ENCODE results near the gene SPATS1. TPM values are rescaled to one million over a fixed set of nuclear protein-coding genes. Genes with fewer than 3 reads are reported as not detected.
"Not testable (repeated sequence)": the region's sequence is repeated elsewhere in the genome, so short reads cannot be mapped to it uniquely, and the experiment has no call there.

The SPATS1 gene
- total and polyA plus RNA-seq, 4 experiments from 2014 or later: not detected

DNA sequence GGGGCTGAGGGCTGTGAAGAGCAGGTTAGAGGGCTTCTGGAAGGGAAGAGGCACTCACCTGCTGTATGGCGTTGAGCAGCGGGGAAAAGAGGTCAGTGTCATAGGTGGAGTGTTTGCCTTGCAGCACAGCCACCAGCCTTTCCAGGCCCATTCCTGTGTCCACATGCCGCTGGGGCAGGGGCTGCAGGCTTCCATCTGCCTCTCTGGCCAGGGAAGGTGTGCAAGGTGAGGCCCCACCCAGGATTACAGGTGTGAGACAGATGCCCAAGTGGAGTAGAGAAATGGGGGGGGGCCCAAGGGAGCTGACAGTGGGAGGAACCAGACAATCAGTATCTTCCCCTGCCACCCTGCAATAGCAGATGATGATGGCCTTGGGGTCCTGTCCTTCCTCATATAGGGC, 32.2 kb upstream of the SPATS1 start:
- Mint-ChIP-seq H3K27me3 (no peaks in the 10 kb centered on the region), H3K4me1 (peaks cover 5 to 30% (median 20%) of the 10 kb centered on the region in 4 donors), H3K27ac (peak overlapping the region in 1 of 7 donors; percentile 50), H3K9me3 (no peaks in the 10 kb centered on the region), H3K36me3 (peaks cover 35 to 59% of the 10 kb centered on the region in 2 donors), H3K4me3 (peak overlapping the region in 1 of 8 donors; percentile 5)
- Histone ChIP-seq H3K27ac (ENCODE audit: low read depth, low read length) (no peak overlapping the region), H3K36me3 (ENCODE audit: insufficient read depth, low read length) (peaks cover 37% of the 10 kb centered on the region), H3K4me1 (ENCODE audit: insufficient read depth, low read length) (peaks cover 11% of the 10 kb centered on the region), H3K4me3 (ENCODE audit: low read length in 2 of 2) (no peak overlapping the region), H3K9me3 (ENCODE audit: control insufficient read depth in 1 of 2, low read length in 2 of 2) (no peaks in the 10 kb centered on the region), H3K27me3 (ENCODE audit: insufficient read depth, low read length) (no peaks in the 10 kb centered on the region)
- intact Hi-C loops (cut with micrococcal nuclease): no loop called here
- POLR2A ChIA-PET (ENCODE audit: partially characterized antibody): no interaction called here
- no peak for DNase-seq
- CTCF ChIA-PET (ENCODE audit: partially characterized antibody): no interaction called here

DNA sequence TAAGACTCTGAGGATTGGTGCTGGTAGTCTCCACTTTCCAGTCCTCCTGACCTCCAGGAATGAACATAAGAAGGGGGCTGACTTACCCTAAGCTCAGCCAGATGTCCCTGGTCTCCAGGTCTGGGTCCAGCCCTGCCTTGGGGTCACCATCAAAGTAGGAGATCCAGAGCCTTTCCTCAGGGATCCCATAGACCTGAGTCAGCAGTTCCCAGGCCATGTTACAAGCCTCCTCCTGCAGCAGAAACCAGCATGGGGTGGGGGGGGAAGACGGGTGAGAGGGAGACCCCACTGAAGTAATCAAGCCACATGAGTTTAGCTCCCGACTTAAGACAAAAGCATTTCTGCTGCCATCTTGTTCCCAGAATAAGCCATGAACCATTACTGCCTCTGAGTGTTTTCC, 31.1 kb upstream of the SPATS1 start:
- H3K36me3 ChIP-seq (ENCODE audit: insufficient read depth, low read length): peaks cover 29% of the 10 kb centered on the region
- H3K27ac ChIP-seq (ENCODE audit: low read depth, low read length): no peak overlapping the region
- H3K4me3 ChIP-seq (ENCODE audit: low read length in 2 of 2): no peak overlapping the region
- no peak for DNase-seq
- Mint-ChIP-seq H3K27me3 (no peaks in the 10 kb centered on the region), H3K4me1 (peaks cover 5 to 30% (median 20%) of the 10 kb centered on the region in 4 donors), H3K36me3 (peaks cover 29 to 51% of the 10 kb centered on the region in 2 donors), H3K9me3 (no peaks in the 10 kb centered on the region), H3K4me3 (peak overlapping the region in 7 of 8 donors; percentile 10 to 98 (median 96)), H3K27ac (peak overlapping the region in 2 of 7 donors; percentile 59 to 82)
- ChIA-PET CTCF (ENCODE audit: partially characterized antibody) (no interaction called here), POLR2A (ENCODE audit: partially characterized antibody) (interaction anchor here (0.7 to 3.7 kb wide), 2 partner anchors 41 to 64 kb away, joined by 3 to 26 read pairs; partner anchors contain the start of genes HSP90AB1 and TMEM151B)
- intact Hi-C loops (cut with micrococcal nuclease): no loop called here
- H3K4me1 ChIP-seq (ENCODE audit: insufficient read depth, low read length): peaks cover 11% of the 10 kb centered on the region
- H3K9me3 ChIP-seq (ENCODE audit: control insufficient read depth in 1 of 2, low read length in 2 of 2): no peaks in the 10 kb centered on the region
- H3K27me3 ChIP-seq (ENCODE audit: insufficient read depth, low read length): no peaks in the 10 kb centered on the region

DNA sequence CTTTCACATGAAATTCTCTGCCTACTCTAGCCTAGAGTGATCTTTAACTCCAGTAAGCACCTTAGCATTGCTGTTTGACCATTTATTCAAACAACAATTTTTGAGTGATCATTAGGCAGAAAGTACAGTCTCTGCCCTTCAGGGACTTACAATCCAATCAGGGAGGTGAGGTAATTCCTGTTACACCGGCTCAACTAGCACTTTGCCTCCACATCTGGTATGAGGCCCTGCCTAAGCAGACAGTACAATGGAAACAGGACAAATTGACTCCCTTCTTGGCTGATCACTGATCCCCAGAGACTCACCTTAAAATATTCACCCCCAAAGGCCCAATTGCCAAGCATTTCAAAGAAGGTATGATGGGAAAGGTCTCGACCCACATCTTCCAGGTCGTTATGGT, 30.7 kb upstream of the SPATS1 start:
- intact Hi-C loops (cut with micrococcal nuclease): loop anchor here (2.0 kb wide), 1 partner anchor 65 kb away; the partner anchor contains the start of gene HSP90AB1
- DNase-seq: no peak
- Histone ChIP-seq H3K4me1 (ENCODE audit: insufficient read depth, low read length) (peaks cover 11% of the 10 kb centered on the region), H3K36me3 (ENCODE audit: insufficient read depth, low read length) (peaks cover 29% of the 10 kb centered on the region), H3K27ac (ENCODE audit: low read depth, low read length) (no peak overlapping the region), H3K9me3 (ENCODE audit: control insufficient read depth in 1 of 2, low read length in 2 of 2) (no peaks in the 10 kb centered on the region), H3K27me3 (ENCODE audit: insufficient read depth, low read length) (no peaks in the 10 kb centered on the region), H3K4me3 (ENCODE audit: low read length in 2 of 2) (no peak overlapping the region)
- Mint-ChIP-seq H3K4me3 (peak overlapping the region; percentile 90 to 98 (median 96)), H3K36me3 (peaks cover 29 to 48% of the 10 kb centered on the region in 2 donors), H3K9me3 (no peaks in the 10 kb centered on the region), H3K27ac (peak overlapping the region in 6 of 7 donors; percentile 37 to 82 (median 70)), H3K4me1 (peaks cover 5 to 30% (median 20%) of the 10 kb centered on the region in 4 donors), H3K27me3 (no peaks in the 10 kb centered on the region)
- POLR2A ChIA-PET (ENCODE audit: partially characterized antibody): interaction anchor here (0.7 to 3.7 kb wide), 2 partner anchors 41 to 65 kb away, joined by 3 to 26 read pairs; partner anchors contain the start of genes HSP90AB1 and TMEM151B
- CTCF ChIA-PET (ENCODE audit: partially characterized antibody): interaction anchor here (1.3 to 3.8 kb wide), 4 partner anchors 10 to 331 kb away, joined by 3 to 19 read pairs (median 6); no protein-coding TSS in a partner anchor

DNA sequence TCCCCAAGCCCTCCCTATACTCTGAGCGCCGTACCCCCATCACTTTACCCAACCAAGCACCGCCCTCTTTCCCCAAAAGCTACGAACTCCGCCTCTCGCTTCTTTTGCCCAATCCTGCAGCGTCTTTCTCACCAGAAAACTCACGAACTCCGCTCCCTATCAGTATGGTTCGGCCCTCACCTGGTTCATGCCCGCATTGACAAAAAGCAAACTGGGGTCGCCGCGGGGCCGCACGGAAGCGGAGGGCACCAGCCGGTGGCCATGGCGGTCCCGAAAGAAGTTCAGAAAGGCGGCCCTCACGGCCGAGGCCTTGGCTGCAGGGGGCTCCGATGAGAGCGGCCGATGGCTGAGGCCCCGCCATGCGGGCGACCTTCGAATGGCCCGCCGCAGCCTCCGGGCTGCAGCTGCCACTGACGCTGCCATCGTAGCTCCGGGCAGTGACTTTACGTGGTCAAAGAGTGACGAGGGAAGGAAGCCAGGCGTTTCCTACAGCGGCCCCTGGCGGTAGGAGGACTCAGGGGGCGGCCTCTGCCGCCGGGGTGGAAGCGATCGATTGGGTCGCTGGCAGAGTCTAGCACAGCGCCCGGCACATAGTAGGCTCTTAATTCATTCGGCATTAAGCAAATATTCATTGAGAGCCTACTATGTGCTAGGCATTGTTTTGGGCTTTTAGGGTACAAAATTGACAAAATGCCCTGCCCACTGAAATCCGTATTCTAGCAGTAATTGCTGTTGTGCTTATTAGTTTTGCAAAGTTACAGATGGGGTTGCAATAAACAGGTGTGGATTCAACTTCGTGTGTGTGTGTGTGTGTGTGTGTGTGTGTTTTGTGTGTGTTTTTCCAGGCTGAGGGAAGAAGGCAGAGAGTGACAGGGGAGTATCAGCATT, 29.3 kb upstream of the SPATS1 start, which contains the start of gene AARS2:
Gene AARS2 (minus strand): TSS at position 447 of the 888 bp plus-strand sequence. CDS start 24 bp downstream, at position 423.
- peaks cover 11% of the 10 kb centered on the region for H3K4me1 ChIP-seq (ENCODE audit: insufficient read depth, low read length)
- H3K9me3 ChIP-seq (ENCODE audit: control insufficient read depth in 1 of 2, low read length in 2 of 2): no peaks in the 10 kb centered on the region
- Mint-ChIP-seq H3K36me3 (peaks cover 25 to 37% of the 10 kb centered on the region in 2 donors), H3K9me3 (no peaks in the 10 kb centered on the region), H3K4me3 (peak within 1 kb of the TSS; percentile 90 to 98 (median 96)), H3K27me3 (peaks cover 0 to 6% of the 10 kb centered on the region in 2 donors), H3K27ac (peak within 1 kb of the TSS; percentile 82 to 96 (median 95)), H3K4me1 (peaks cover 5 to 30% (median 20%) of the 10 kb centered on the region in 4 donors)
- POLR2A ChIA-PET (ENCODE audit: partially characterized antibody): interaction anchor here (0.9 to 3.7 kb wide), 7 partner anchors 13 to 74 kb away, joined by 3 to 26 read pairs (median 4); partner anchors contain the start of genes CDC5L, HSP90AB1 and SLC35B2
- peaks cover 29% of the 10 kb centered on the region for H3K36me3 ChIP-seq (ENCODE audit: insufficient read depth, low read length)
- DNase-seq: peak; percentile 86 to 90 (median 87)
- peak within 1 kb of the TSS; percentile 79 for H3K27ac ChIP-seq (ENCODE audit: low read depth, low read length)
- CTCF ChIA-PET (ENCODE audit: partially characterized antibody): interaction anchor here (0.6 to 3.8 kb wide), 21 partner anchors 9 to 625 kb away, joined by 3 to 19 read pairs (median 3); partner anchors contain the start of genes MRPS18A and TMEM151B
- H3K4me3 ChIP-seq (ENCODE audit: low read length in 2 of 2): peak within 1 kb of the TSS; percentile 61 to 91
- H3K27me3 ChIP-seq (ENCODE audit: insufficient read depth, low read length): no peaks in the 10 kb centered on the region
- intact Hi-C loops (cut with micrococcal nuclease): loop anchor here (1.0 to 2.0 kb wide), 3 partner anchors 45 to 74 kb away; partner anchors contain the start of genes CDC5L and HSP90AB1

DNA sequence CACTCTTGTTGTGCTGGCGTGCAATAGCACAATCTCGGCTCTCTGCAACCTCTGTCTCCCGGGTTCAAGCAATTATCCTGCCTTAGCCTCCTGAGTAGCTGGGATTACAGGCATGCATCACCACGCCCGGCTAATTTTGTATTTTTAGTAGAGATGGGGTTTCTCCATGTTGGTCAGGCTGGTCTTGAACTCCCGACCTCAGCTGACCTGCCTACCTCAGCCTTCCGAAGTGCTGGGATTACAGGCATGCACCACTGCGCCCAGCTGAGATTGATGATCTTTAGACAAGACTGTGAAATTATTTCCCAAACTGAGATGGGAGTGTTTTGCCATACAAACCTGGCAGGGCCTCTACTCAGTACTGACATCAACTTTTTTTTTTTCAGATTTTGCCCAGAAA, 27.8 kb upstream of the SPATS1 start:
- H3K27me3 Mint-ChIP-seq: peaks cover 8 to 20% of the 10 kb centered on the region in 2 donors
- H3K36me3 Mint-ChIP-seq: peaks cover 17 to 25% of the 10 kb centered on the region in 2 donors
- Histone ChIP-seq H3K4me1 (ENCODE audit: insufficient read depth, low read length) (peaks cover 11% of the 10 kb centered on the region), H3K36me3 (ENCODE audit: insufficient read depth, low read length) (peaks cover 20% of the 10 kb centered on the region)
- H3K27ac ChIP-seq (ENCODE audit: low read depth, low read length); H3K4me3 ChIP-seq (ENCODE audit: low read length in 2 of 2); H3K4me3 Mint-ChIP-seq; H3K27ac Mint-ChIP-seq; DNase-seq; intact Hi-C loops (cut with micrococcal nuclease); H3K9me3 ChIP-seq (ENCODE audit: control insufficient read depth in 1 of 2, low read length in 2 of 2); H3K27me3 ChIP-seq (ENCODE audit: insufficient read depth, low read length); H3K9me3 Mint-ChIP-seq: not testable (repeated sequence)
- ChIA-PET POLR2A (ENCODE audit: partially characterized antibody) (interaction anchor here (1.2 to 3.7 kb wide), 2 partner anchors 9 to 68 kb away, joined by 3 to 26 read pairs; partner anchors contain the start of gene HSP90AB1), CTCF (ENCODE audit: partially characterized antibody) (interaction anchor here (1.2 to 3.8 kb wide), 4 partner anchors 9 to 47 kb away, joined by 3 to 19 read pairs (median 8); no protein-coding TSS in a partner anchor)
- H3K4me1 Mint-ChIP-seq: peaks cover 5 to 28% (median 20%) of the 10 kb centered on the region in 4 donors

DNA sequence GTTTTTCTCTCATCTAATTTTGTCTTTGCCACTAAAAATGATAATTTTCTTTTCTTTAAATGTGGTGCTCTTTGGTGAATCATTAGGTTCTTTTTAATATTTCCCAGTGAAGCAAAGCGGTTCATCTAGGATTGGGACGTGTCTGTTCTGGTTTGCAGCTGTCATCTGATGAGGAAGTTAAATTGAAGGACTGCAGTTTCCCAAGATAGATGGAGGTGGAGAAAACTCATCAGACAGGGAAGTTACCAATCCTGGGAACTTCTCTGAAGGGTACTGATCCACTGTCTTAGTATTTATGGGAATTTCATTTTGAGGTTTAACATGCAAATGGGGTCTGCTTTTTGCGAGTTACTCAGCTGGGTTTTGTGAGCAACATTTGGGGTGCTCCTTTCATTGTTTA, 26.9 kb upstream of the SPATS1 start:
- no peak for DNase-seq
- CTCF ChIA-PET (ENCODE audit: partially characterized antibody): interaction anchor here (1.1 to 3.8 kb wide), 3 partner anchors 10 to 48 kb away, joined by 3 to 19 read pairs (median 4); no protein-coding TSS in a partner anchor
- intact Hi-C loops (cut with micrococcal nuclease): no loop called here
- peaks cover 9% of the 10 kb centered on the region for H3K27me3 ChIP-seq (ENCODE audit: insufficient read depth, low read length)
- Mint-ChIP-seq H3K4me3 (no peak overlapping the region), H3K27ac (no peak overlapping the region), H3K27me3 (peaks cover 10 to 27% of the 10 kb centered on the region in 2 donors), H3K36me3 (peaks cover 8 to 17% of the 10 kb centered on the region in 2 donors), H3K4me1 (peaks cover 5 to 22% (median 17%) of the 10 kb centered on the region in 4 donors), H3K9me3 (peaks cover 0 to 6% (median under 1%) of the 10 kb centered on the region in 8 donors)
- no peak overlapping the region for H3K4me3 ChIP-seq (ENCODE audit: low read length in 2 of 2)
- H3K36me3 ChIP-seq (ENCODE audit: insufficient read depth, low read length): peaks cover 11% of the 10 kb centered on the region
- peaks cover 11% of the 10 kb centered on the region for H3K4me1 ChIP-seq (ENCODE audit: insufficient read depth, low read length)
- no peak overlapping the region for H3K27ac ChIP-seq (ENCODE audit: low read depth, low read length)
- POLR2A ChIA-PET (ENCODE audit: partially characterized antibody): no interaction called here
- H3K9me3 ChIP-seq (ENCODE audit: control insufficient read depth in 1 of 2, low read length in 2 of 2): no peaks in the 10 kb centered on the region

All from CD4-positive, alpha-beta memory T cell (primary cell).